HEK293 (cell line): Measurements from ENCODE around the gene BLOC1S5.

Experiments
- GLIS2 ChIP-seq: fragments of 450-650 bp; formaldehyde crosslinking; IDR thresholded peaks from 2 replicates; pipeline ENCODE4 v1.5.1; 2016; ENCODE audit warnings: missing biosample characterization, missing genetic modification characterization
- INSM2 ChIP-seq: fragments of 450-650 bp; formaldehyde crosslinking; IDR thresholded peaks from 2 replicates; pipeline ENCODE4 v1.5.1; 2016; ENCODE audit warnings: missing biosample characterization, missing genetic modification characterization
- MYNN ChIP-seq: fragments of 450-650 bp; formaldehyde crosslinking; IDR thresholded peaks from 2 replicates; pipeline ENCODE4 v1.5.1; 2016; ENCODE audit warnings: missing biosample characterization, missing genetic modification characterization, borderline replicate concordance
- MZF1 ChIP-seq: fragments of 450-650 bp; formaldehyde crosslinking; IDR thresholded peaks from 2 replicates; pipeline ENCODE4 v1.5.1; 2017; ENCODE audit warnings: missing biosample characterization, missing genetic modification characterization, borderline replicate concordance
- PRDM1 ChIP-seq: fragments of 450-650 bp; formaldehyde crosslinking; IDR thresholded peaks from 2 replicates; pipeline ENCODE4; 2016; ENCODE audit warnings: missing biosample characterization, missing genetic modification characterization
- PRDM10 ChIP-seq: fragments of 450-650 bp; formaldehyde crosslinking; IDR thresholded peaks from 2 replicates; pipeline ENCODE4 v1.5.1; 2016; ENCODE audit warnings: missing biosample characterization, missing genetic modification characterization
- PRDM2 ChIP-seq: fragments of 450-650 bp; formaldehyde crosslinking; IDR thresholded peaks from 2 replicates; pipeline ENCODE4 v1.5.1; 2016; ENCODE audit warnings: missing biosample characterization, missing genetic modification characterization, borderline replicate concordance
- PRDM4 ChIP-seq: fragments of 450-650 bp; formaldehyde crosslinking; IDR thresholded peaks from 2 replicates; pipeline ENCODE4 v1.5.1; 2017; ENCODE audit warnings: missing biosample characterization, missing genetic modification characterization
- SP3 ChIP-seq: fragments of 450-650 bp; formaldehyde crosslinking; IDR thresholded peaks from 2 replicates; pipeline ENCODE4 v1.5.1; 2016; ENCODE audit warnings: missing biosample characterization, missing genetic modification characterization
- SP7 ChIP-seq: fragments of 450-650 bp; formaldehyde crosslinking; IDR thresholded peaks from 2 replicates; pipeline ENCODE4 v1.5.1; 2016; ENCODE audit warnings: missing biosample characterization, missing genetic modification characterization
- ZBTB17 ChIP-seq: fragments of 450-650 bp; formaldehyde crosslinking; IDR thresholded peaks from 2 replicates; pipeline ENCODE4 v1.5.1; 2016; ENCODE audit warnings: missing biosample characterization, missing genetic modification characterization
- ZBTB44 ChIP-seq: fragments of 450-650 bp; IDR thresholded peaks from 2 replicates; pipeline ENCODE4 v1.5.1; 2018; ENCODE audit warnings: missing biosample characterization, mild to moderate bottlenecking, missing genetic modification characterization
- ZEB2 ChIP-seq: fragments of 450-650 bp; formaldehyde crosslinking; IDR thresholded peaks from 2 replicates; pipeline ENCODE4 v1.5.1; 2016; ENCODE audit warnings: missing biosample characterization, missing genetic modification characterization
- ZFP37 ChIP-seq: fragments of 450-650 bp; formaldehyde crosslinking; IDR thresholded peaks from 2 replicates; pipeline ENCODE4 v1.5.1; 2016; ENCODE audit warnings: missing biosample characterization, missing genetic modification characterization
- ZNF133 ChIP-seq: fragments of 450-650 bp; formaldehyde crosslinking; IDR thresholded peaks from 2 replicates; pipeline ENCODE4 v1.5.1; 2016; ENCODE audit warnings: missing biosample characterization, missing genetic modification characterization
- ZNF157 ChIP-seq: fragments of 450-650 bp; formaldehyde crosslinking; IDR thresholded peaks from 2 replicates; pipeline ENCODE4 v1.5.1; 2016; ENCODE audit warnings: missing biosample characterization, missing genetic modification characterization
- ZNF19 ChIP-seq: fragments of 450-650 bp; formaldehyde crosslinking; IDR thresholded peaks from 2 replicates; pipeline ENCODE4; 2016; ENCODE audit warnings: missing biosample characterization, missing genetic modification characterization, low read depth
- ZNF214 ChIP-seq: fragments of 450-650 bp; formaldehyde crosslinking; IDR thresholded peaks from 2 replicates; pipeline ENCODE4 v1.5.1; 2017; ENCODE audit warnings: missing biosample characterization, mild to moderate bottlenecking, missing genetic modification characterization, borderline replicate concordance
- ZNF266 ChIP-seq: fragments of 450-650 bp; formaldehyde crosslinking; IDR thresholded peaks from 2 replicates; pipeline ENCODE4 v1.5.1; 2016; ENCODE audit warnings: missing biosample characterization, missing genetic modification characterization, low read depth
- ZNF37A ChIP-seq: fragments of 450-650 bp; IDR thresholded peaks from 2 replicates; pipeline ENCODE4 v1.5.1; 2018; ENCODE audit warnings: missing biosample characterization, missing genetic modification characterization
- ZNF391 ChIP-seq: fragments of 450-650 bp; formaldehyde crosslinking; IDR thresholded peaks from 2 replicates; pipeline ENCODE4 v1.5.1; 2016; ENCODE audit warnings: low read depth, missing biosample characterization, missing genetic modification characterization, borderline replicate concordance
- ZNF621 ChIP-seq: fragments of 450-650 bp; formaldehyde crosslinking; IDR thresholded peaks from 2 replicates; pipeline ENCODE4 v1.5.1; 2017; ENCODE audit warnings: missing biosample characterization, missing genetic modification characterization
- ZNF645 ChIP-seq: fragments of 450-650 bp; formaldehyde crosslinking; IDR thresholded peaks from 2 replicates; pipeline ENCODE4; 2016; ENCODE audit warnings: missing biosample characterization, missing genetic modification characterization
- ZNF701 ChIP-seq: fragments of 450-650 bp; formaldehyde crosslinking; IDR thresholded peaks from 2 replicates; pipeline ENCODE4 v1.5.1; 2016; ENCODE audit warnings: missing biosample characterization, missing genetic modification characterization

The BLOC1S5 gene

GRCh38 chr6:8085053-8085511, 20.9 kb upstream of the BLOC1S5 start (continued):
- TF ChIP-seq GLIS2 (tag by site-specific recombination), result peak; percentile 66
- TF ChIP-seq ZFP37 (tag by site-specific recombination), result no peak
- peak; percentile 67; the same call in 1 of the 2 replicates for TF ChIP-seq MZF1 (tag by site-specific recombination)
- peak; percentile 49 for TF ChIP-seq SP3
- no peak for TF ChIP-seq ZNF701 (tag by site-specific recombination)
- peak; percentile 92 for TF ChIP-seq INSM2 (tag by site-specific recombination)
- no peak for TF ChIP-seq PRDM2
- TF ChIP-seq ZNF391 (tag by site-specific recombination), result no peak
- TF ChIP-seq MYNN (tag by site-specific recombination), result no peak
- TF ChIP-seq ZNF19, result no peak
- peak; percentile 61 for TF ChIP-seq ZBTB17 (tag by site-specific recombination)
- TF ChIP-seq SP7 (tag by site-specific recombination), result peak; percentile 86
- TF ChIP-seq PRDM4 (tag by site-specific recombination), result no peak
- TF ChIP-seq ZEB2 (tag by site-specific recombination), result peak; percentile 85
- TF ChIP-seq ZBTB44 (tag by site-specific recombination), result no peak
- TF ChIP-seq ZNF37A (tag by site-specific recombination), result no peak
- TF ChIP-seq ZNF157 (tag by site-specific recombination), result no peak
- TF ChIP-seq ZNF621 (tag by site-specific recombination), result no peak
- TF ChIP-seq PRDM10, result 0 out of 2 replicates have a peak, but pooled peaks have one; percentile 19
- no peak for TF ChIP-seq ZNF266 (tag by site-specific recombination)
- TF ChIP-seq ZNF133 (tag by site-specific recombination), result no peak
- no peak for TF ChIP-seq ZNF645 (tag by site-specific recombination)
- TF ChIP-seq ZNF214 (tag by site-specific recombination), result no peak
- TF ChIP-seq PRDM1, result peak; percentile 68
